Neural progenitor cell (in vitro differentiated cells): ENCODE measurements around the gene SDK1. TPM values are rescaled to one million over a fixed set of nuclear protein-coding genes. Genes with fewer than 3 reads are reported as not detected.

Source experiments
- DNase-seq: peaks from one replicate; pipeline ENCODE4 v3.0.0-alpha.2; 2016; ENCODE audit warnings: low spot score
- H2AFZ ChIP-seq: fragments of 200-600 bp; sonication (generic); replicated peaks from 2 replicates; pipeline ENCODE4 v1.6.1; 2016; ENCODE audit warnings: antibody characterized with exemption
- H3F3A ChIP-seq: fragments of 200-600 bp; sonication (generic); 2 replicates; pipeline ENCODE4 v1.6.1; 2016; ENCODE audit warnings: antibody characterized with exemption, low read depth
- H3K27ac ChIP-seq: fragments of 200-600 bp; sonication (generic); 2 replicates; pipeline ENCODE4 v1.5.1; 2016; ENCODE audit warnings: mild to moderate bottlenecking
- H3K27me3 ChIP-seq: fragments of 200-600 bp; sonication (generic); 2 replicates; pipeline ENCODE4 v1.6.1; 2016; ENCODE audit warnings: mild to moderate bottlenecking, moderate library complexity
- H3K36me3 ChIP-seq: fragments of 200-600 bp; sonication (generic); 2 replicates; pipeline ENCODE4 v1.5.1; 2016
- H3K4me1 ChIP-seq: fragments of 200-600 bp; sonication (generic); 2 replicates; pipeline ENCODE4 v1.6.1; 2016; ENCODE audit warnings: mixed run types
- H3K4me2 ChIP-seq: fragments of 200-600 bp; sonication (generic); 2 replicates; pipeline ENCODE4 v1.6.1; 2016
- H3K4me3 ChIP-seq: fragments of 200-600 bp; sonication (generic); 2 replicates; pipeline ENCODE4 v1.5.1; 2016
- H3K79me2 ChIP-seq: fragments of 200-600 bp; sonication (generic); 2 replicates; pipeline ENCODE4 v1.6.1; 2016; ENCODE audit warnings: low read depth
- H3K9ac ChIP-seq: fragments of 200-600 bp; sonication (generic); 2 replicates; pipeline ENCODE4 v1.6.1; 2016
- H3K9me3 ChIP-seq: fragments of 200-600 bp; sonication (generic); 2 replicates; pipeline ENCODE4 v1.5.1; 2016; ENCODE audit warnings: low read depth
- H4K20me1 ChIP-seq: fragments of 200-600 bp; sonication (generic); 2 replicates; pipeline ENCODE4 v1.6.1; 2016; ENCODE audit warnings: low read depth
- H3K27ac Mint-ChIP-seq: 3 replicates; pipeline ENCODE4 v1.8.0; 2021; ENCODE audit warnings: mixed read lengths
- H3K27me3 Mint-ChIP-seq: 2 replicates; pipeline ENCODE4 v1.8.0; 2022; ENCODE audit warnings: low read depth, mild to moderate bottlenecking, inconsistent platforms, moderate library complexity, mixed read lengths; ENCODE audit not compliant: insufficient read depth
- H3K36me3 Mint-ChIP-seq: 3 replicates; pipeline ENCODE4 v1.8.0; 2021; ENCODE audit warnings: mixed read lengths
- H3K4me1 Mint-ChIP-seq: 3 replicates; pipeline ENCODE4 v1.8.0; 2021; ENCODE audit warnings: mixed read lengths
- H3K4me3 Mint-ChIP-seq: 3 replicates; pipeline ENCODE4 v1.8.0; 2021; ENCODE audit warnings: mild to moderate bottlenecking, moderate library complexity, mixed read lengths
- H3K9me3 Mint-ChIP-seq: 3 replicates; pipeline ENCODE4 v1.8.0; 2020; ENCODE audit warnings: mixed read lengths
- EZH2 ChIP-seq: fragments of 200-600 bp; sonication (generic); IDR thresholded peaks from 2 replicates; pipeline ENCODE4 v1.6.1; 2017; ENCODE audit warnings: antibody characterized with exemption, mild to moderate bottlenecking, moderate library complexity
- EZH2phosphoT487 ChIP-seq: fragments of 200-600 bp; sonication (generic); IDR thresholded peaks from 2 replicates; pipeline ENCODE4 v1.6.1; 2017; ENCODE audit warnings: antibody characterized with exemption
- total RNA-seq: library from RNA; depleted of rRNA; stranded (reverse); fragments of >200 nt; gene quantifications from 2 replicates; pipeline ENCODE4 v1.2.3, GENCODE V29; 2015; ENCODE audit warnings: low replicate concordance
- TF ChIP-seq, protein P1 (sequence below): fragments of 200-600 bp; sonication (generic); IDR thresholded peaks from 2 replicates; pipeline ENCODE4 v1.5.1; 2017; ENCODE audit warnings: antibody characterized with exemption, mild to moderate bottlenecking

The SDK1 gene
- total RNA-seq, 1 donor from 2014 or later: 4.9 TPM

DNA sequence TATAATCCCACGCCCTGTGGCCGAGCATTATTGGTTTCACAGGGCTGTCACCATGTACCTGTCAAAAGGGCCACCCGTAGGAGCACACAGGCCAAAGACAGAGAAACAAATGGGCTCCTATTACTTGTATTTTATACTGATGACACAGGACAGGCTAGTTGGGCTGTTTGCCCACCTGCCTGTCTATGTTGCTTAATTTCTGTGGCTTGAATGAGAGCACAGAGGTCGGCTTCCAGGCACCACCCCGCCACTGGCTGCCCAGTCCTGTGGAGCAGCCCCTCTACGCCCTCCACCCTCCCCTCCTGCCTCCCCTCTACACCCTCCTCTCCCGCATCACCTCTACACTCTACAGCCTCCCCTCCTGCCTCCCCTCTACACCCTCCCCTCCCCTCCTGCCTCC, 652.9 kb downstream of the SDK1 start:
- Histone ChIP-seq H3K9ac (no peak overlapping the region), H4K20me1 (no peaks in the 10 kb centered on the region), H3K4me3 (no peak overlapping the region), H3F3A (no peaks in the 10 kb centered on the region), H3K36me3 (no peaks in the 10 kb centered on the region), H3K27ac (no peak overlapping the region), H2AFZ (no peak overlapping the region), H3K79me2 (no peaks in the 10 kb centered on the region), H3K4me1 (no peaks in the 10 kb centered on the region), H3K9me3 (no peaks in the 10 kb centered on the region), H3K27me3 (no peaks in the 10 kb centered on the region), H3K4me2 (no peak overlapping the region)
- TF ChIP-seq EZH2phosphoT487: no peak
- no peak for TF ChIP-seq EZH2
- TF ChIP-seq, protein P1, sequence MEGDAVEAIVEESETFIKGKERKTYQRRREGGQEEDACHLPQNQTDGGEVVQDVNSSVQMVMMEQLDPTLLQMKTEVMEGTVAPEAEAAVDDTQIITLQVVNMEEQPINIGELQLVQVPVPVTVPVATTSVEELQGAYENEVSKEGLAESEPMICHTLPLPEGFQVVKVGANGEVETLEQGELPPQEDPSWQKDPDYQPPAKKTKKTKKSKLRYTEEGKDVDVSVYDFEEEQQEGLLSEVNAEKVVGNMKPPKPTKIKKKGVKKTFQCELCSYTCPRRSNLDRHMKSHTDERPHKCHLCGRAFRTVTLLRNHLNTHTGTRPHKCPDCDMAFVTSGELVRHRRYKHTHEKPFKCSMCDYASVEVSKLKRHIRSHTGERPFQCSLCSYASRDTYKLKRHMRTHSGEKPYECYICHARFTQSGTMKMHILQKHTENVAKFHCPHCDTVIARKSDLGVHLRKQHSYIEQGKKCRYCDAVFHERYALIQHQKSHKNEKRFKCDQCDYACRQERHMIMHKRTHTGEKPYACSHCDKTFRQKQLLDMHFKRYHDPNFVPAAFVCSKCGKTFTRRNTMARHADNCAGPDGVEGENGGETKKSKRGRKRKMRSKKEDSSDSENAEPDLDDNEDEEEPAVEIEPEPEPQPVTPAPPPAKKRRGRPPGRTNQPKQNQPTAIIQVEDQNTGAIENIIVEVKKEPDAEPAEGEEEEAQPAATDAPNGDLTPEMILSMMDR: no peak
- Mint-ChIP-seq H3K36me3 (peaks cover 12% of the 10 kb centered on the region), H3K9me3 (no peaks in the 10 kb centered on the region), H3K27me3 (no peaks in the 10 kb centered on the region), H3K27ac (no peak overlapping the region), H3K4me1 (peaks cover 9% of the 10 kb centered on the region), H3K4me3 (no peak overlapping the region)
- no peak for DNase-seq

DNA sequence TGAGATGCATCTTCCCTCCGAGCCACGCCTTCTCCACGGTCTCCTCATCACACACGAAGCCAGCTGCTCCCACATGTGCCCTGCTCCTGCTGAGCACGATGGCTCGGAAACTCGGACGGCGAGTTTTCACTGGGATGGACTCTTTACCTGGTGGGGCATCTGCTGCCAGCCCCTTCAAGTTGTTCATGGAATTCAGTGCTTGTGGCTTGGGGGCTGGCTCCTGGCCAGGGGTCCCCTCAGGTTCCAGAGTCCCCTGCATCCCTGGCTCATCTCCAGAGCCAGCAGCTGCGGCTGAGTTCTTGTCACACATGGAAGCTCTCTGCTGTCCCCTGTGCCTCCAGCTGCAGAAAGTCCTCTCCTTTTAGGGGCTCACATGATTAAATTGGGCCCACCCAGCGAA, 654.0 kb downstream of the SDK1 start:
- no peak overlapping the region for H3K4me3 ChIP-seq
- no peaks in the 10 kb centered on the region for H3K9me3 ChIP-seq
- no peak overlapping the region for H3K27ac ChIP-seq
- TF ChIP-seq EZH2phosphoT487 (no peak), EZH2 (no peak)
- TF ChIP-seq, protein P1: no peak
- no peaks in the 10 kb centered on the region for H3K4me1 ChIP-seq
- H3K9me3 Mint-ChIP-seq: no peaks in the 10 kb centered on the region
- no peak for DNase-seq
- peaks cover 15% of the 10 kb centered on the region for H3K36me3 Mint-ChIP-seq
- no peak overlapping the region for H3K9ac ChIP-seq
- no peaks in the 10 kb centered on the region for H4K20me1 ChIP-seq
- H3K4me2 ChIP-seq: no peak overlapping the region
- H3K27me3 Mint-ChIP-seq: no peaks in the 10 kb centered on the region
- H2AFZ ChIP-seq: no peak overlapping the region
- H3K4me3 Mint-ChIP-seq: no peak overlapping the region
- H3F3A ChIP-seq: no peaks in the 10 kb centered on the region
- H3K27me3 ChIP-seq: no peaks in the 10 kb centered on the region
- no peaks in the 10 kb centered on the region for H3K36me3 ChIP-seq
- H3K27ac Mint-ChIP-seq: peak overlapping the region; percentile 66
- H3K79me2 ChIP-seq: no peaks in the 10 kb centered on the region
- H3K4me1 Mint-ChIP-seq: peaks cover 9% of the 10 kb centered on the region

DNA sequence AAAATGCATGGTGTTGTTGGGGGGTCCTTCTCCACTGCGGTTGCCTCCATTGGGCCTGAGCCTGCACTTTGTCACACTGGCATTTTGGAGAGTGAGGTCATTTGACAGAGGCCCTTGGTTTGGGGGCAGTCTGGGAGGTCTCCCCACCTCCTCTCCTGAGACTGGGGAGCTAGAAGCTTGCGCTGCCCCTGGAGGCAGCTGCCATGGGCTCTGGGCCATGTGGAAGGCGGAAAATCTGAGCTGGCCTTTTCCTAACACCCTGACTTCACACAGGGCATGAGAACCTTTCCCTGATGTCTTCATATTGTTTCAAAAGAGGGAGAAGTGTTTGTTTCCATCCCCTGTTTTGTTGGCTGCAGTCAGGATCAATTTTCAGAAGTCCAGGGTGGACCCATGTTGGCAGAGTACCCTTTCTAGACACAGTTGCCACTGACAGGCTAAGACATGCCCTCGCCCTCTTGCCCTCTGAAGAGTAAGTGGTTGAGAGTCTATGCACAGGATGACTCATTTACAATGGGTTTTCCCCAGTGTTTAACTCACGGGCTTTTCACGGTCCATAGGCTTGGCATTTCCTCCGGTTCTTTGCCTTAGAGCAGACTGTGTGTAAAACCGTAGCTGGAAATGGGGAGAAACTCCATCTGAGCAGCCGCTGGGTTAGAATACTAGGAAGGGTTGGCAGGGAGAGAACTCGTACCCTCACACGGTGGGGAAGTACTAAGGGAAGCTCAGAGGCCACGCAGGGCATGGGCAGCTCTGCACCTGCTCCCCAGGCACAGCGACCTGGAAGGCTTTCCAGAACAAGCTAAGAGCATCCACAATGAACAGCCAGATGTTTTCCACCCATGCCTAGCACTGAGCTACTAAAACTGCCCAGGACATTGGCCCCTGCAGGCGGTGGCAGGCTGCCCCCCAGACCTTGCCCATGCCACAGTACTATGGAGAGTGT, 655.0 kb downstream of the SDK1 start:
- no peak overlapping the region for H3K27ac ChIP-seq
- H3K9ac ChIP-seq: no peak overlapping the region
- Mint-ChIP-seq H3K4me3 (no peak overlapping the region), H3K9me3 (no peaks in the 10 kb centered on the region), H3K27ac (peak overlapping the region; percentile 42), H3K27me3 (no peaks in the 10 kb centered on the region), H3K36me3 (peaks cover 18% of the 10 kb centered on the region), H3K4me1 (peaks cover 9% of the 10 kb centered on the region)
- no peaks in the 10 kb centered on the region for H3K27me3 ChIP-seq
- no peaks in the 10 kb centered on the region for H4K20me1 ChIP-seq
- no peak for TF ChIP-seq EZH2phosphoT487
- TF ChIP-seq, protein P1: no peak
- TF ChIP-seq EZH2: no peak
- no peak overlapping the region for H3K4me3 ChIP-seq
- no peaks in the 10 kb centered on the region for H3F3A ChIP-seq
- H3K4me2 ChIP-seq: no peak overlapping the region
- no peaks in the 10 kb centered on the region for H3K9me3 ChIP-seq
- no peaks in the 10 kb centered on the region for H3K36me3 ChIP-seq
- DNase-seq: no peak
- H3K79me2 ChIP-seq: no peaks in the 10 kb centered on the region
- no peaks in the 10 kb centered on the region for H3K4me1 ChIP-seq
- no peak overlapping the region for H2AFZ ChIP-seq
